Astrocyte (in vitro differentiated cells and primary cell): ENCODE results near the gene MTX1. TPM values are rescaled to one million over a fixed set of nuclear protein-coding genes. Genes with fewer than 3 reads are reported as not detected.
A peak's percentile ranks its signal among the peaks of the same experiment; 100 is the strongest.

ENCODE experiments used
- DNase-seq: peaks from one replicate; pipeline ENCODE4 v3.0.0-alpha.2; 2010; ENCODE audit warnings: low read depth
- FAIRE-seq: peaks from 2 replicates; lab custom pipeline; 2011; peaks lifted over from hg19 to GRCh38; lab: Jason Lieb, UNC
- H2AFZ ChIP-seq: 2 replicates; pipeline ENCODE4 v1.6.0; 2012; ENCODE audit warnings: low read depth, low read length, inconsistent platforms
- H3K27ac ChIP-seq: 2 replicates; pipeline ENCODE4 v1.5.1; 2011; ENCODE audit warnings: low read depth, low read length, inconsistent platforms
- H3K27me3 ChIP-seq: 2 replicates; pipeline ENCODE4 v1.6.0; 2011; ENCODE audit warnings: low read length, inconsistent platforms; ENCODE audit not compliant: insufficient read depth
- H3K36me3 ChIP-seq: 2 replicates; pipeline ENCODE4 v1.5.1; 2011; ENCODE audit warnings: low read length, inconsistent platforms; ENCODE audit not compliant: insufficient read depth
- H3K4me1 ChIP-seq: 2 replicates; pipeline ENCODE4 v1.5.1; 2011; ENCODE audit warnings: low read length, inconsistent platforms; ENCODE audit not compliant: insufficient read depth
- H3K4me2 ChIP-seq: 2 replicates; pipeline ENCODE4 v1.6.0; 2012; ENCODE audit warnings: low read length, inconsistent platforms
- H3K4me3 ChIP-seq: 2 replicates; pipeline ENCODE4 v1.5.1; 2011; ENCODE audit warnings: low read depth, mild to moderate bottlenecking, low read length, inconsistent platforms; ENCODE audit not compliant: insufficient read depth
- H3K79me2 ChIP-seq: 2 replicates; pipeline ENCODE4 v1.6.0; 2012; ENCODE audit warnings: mild to moderate bottlenecking, low read length, inconsistent platforms; ENCODE audit not compliant: insufficient read depth
- H3K9ac ChIP-seq: 2 replicates; pipeline ENCODE4 v1.6.0; 2012; ENCODE audit warnings: mild to moderate bottlenecking, low read length, inconsistent platforms
- H3K9me3 ChIP-seq: 2 replicates; pipeline ENCODE4 v1.5.1; 2012; ENCODE audit warnings: low read depth, mild to moderate bottlenecking, low read length, inconsistent platforms; ENCODE audit not compliant: insufficient read depth
- H4K20me1 ChIP-seq: 2 replicates; pipeline ENCODE4 v1.6.0; 2012; ENCODE audit warnings: low read length, inconsistent platforms; ENCODE audit not compliant: insufficient read depth
- H3K27ac Mint-ChIP-seq: one replicate; pipeline ENCODE4 v1.8.0; 2021; ENCODE audit warnings: mild to moderate bottlenecking, mixed read lengths; ENCODE audit not compliant: unreplicated experiment
- H3K27me3 Mint-ChIP-seq: one replicate; pipeline ENCODE4 v1.8.0; 2021; ENCODE audit warnings: low read depth, mixed read lengths; ENCODE audit not compliant: unreplicated experiment
- H3K36me3 Mint-ChIP-seq: one replicate; pipeline ENCODE4 v1.8.0; 2021; ENCODE audit warnings: low read depth, mixed read lengths; ENCODE audit not compliant: unreplicated experiment
- H3K4me1 Mint-ChIP-seq: one replicate; pipeline ENCODE4 v1.8.0; 2021; ENCODE audit warnings: low read depth, mixed read lengths; ENCODE audit not compliant: unreplicated experiment
- H3K4me3 Mint-ChIP-seq: one replicate; pipeline ENCODE4 v1.8.0; 2021; ENCODE audit warnings: mild to moderate bottlenecking, moderate library complexity, mixed read lengths; ENCODE audit not compliant: unreplicated experiment
- H3K9me3 Mint-ChIP-seq: one replicate; pipeline ENCODE4 v1.8.0; 2021; ENCODE audit warnings: mild to moderate bottlenecking, mixed read lengths; ENCODE audit not compliant: unreplicated experiment
- CTCF ChIP-seq: IDR thresholded peaks from 2 replicates; pipeline ENCODE4 v1.5.1; 2011; ENCODE audit warnings: low read depth, mild to moderate bottlenecking, inconsistent platforms, low read length, moderate library complexity; ENCODE audit not compliant: insufficient read depth
- EZH2 ChIP-seq: IDR thresholded peaks from 2 replicates; pipeline ENCODE4 v1.6.1; 2012; ENCODE audit warnings: mild to moderate bottlenecking, low read length, inconsistent platforms; ENCODE audit not compliant: insufficient read depth
- total RNA-seq: library from RNA; stranded (reverse); gene quantifications from 2 replicates; pipeline ENCODE4 v1.2.1, GENCODE V29; 2021

Gene MTX1
- total RNA-seq, 1 donor from 2014 or later: 41.8 TPM

DNA sequence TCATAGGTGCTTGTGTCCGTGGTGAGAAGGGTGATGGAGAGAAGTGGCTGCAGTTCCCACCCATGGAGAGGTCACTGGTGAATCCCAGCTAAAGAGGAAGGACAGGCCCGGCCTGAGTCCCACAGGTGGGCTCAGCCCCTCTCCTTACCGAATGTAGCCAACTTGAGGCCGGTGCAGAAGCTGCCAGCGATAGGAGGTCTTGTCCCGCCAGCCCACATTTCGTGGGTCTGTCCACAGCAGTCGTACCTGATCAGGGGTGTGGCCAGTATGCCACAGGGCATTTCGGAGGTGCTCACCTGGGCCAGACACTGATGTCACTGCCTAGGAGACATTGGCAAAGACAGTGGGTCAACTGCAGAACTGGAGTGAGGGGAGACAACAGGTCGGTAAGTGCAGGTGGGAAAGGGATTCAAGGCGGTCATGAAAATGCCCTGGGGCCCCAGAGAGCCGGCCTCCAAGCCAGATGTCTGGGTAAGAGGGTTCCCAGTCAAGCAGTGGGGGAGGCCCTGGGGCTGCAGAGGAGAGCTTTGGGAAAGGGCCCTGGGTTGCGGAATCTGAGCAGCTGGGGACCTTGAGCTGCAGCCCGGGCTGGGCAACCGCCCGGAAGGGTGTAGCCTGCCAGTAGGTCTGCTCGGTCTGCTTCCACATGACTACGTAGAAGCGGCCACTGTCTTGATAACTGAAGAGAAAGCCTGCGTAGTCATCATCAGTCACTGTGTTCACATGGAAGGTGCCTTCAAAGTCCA lies 11.4 kb upstream of the MTX1 start:
- Histone ChIP-seq H3K27me3 (no peaks in the 10 kb centered on the region), H3K4me2 (peak overlapping the region; percentile 94), H3K9me3 (no peaks in the 10 kb centered on the region), H3K27ac (no peak overlapping the region), H3K36me3 (peaks cover 5% of the 10 kb centered on the region), H3K9ac (no peak overlapping the region), H3K4me3 (no peak overlapping the region), H4K20me1 (peaks cover 22% of the 10 kb centered on the region), H3K4me1 (peaks cover 30% of the 10 kb centered on the region), H3K79me2 (peaks cover 18% of the 10 kb centered on the region), H2AFZ (no peak overlapping the region)
- peaks cover 20% of the 10 kb centered on the region for H3K4me1 Mint-ChIP-seq
- peak overlapping the region; percentile 87 for H3K27ac Mint-ChIP-seq
- H3K36me3 Mint-ChIP-seq: peaks cover 28% of the 10 kb centered on the region
- peaks cover 2% of the 10 kb centered on the region for H3K9me3 Mint-ChIP-seq
- FAIRE-seq: no peak
- no peaks in the 10 kb centered on the region for H3K27me3 Mint-ChIP-seq
- no peak for DNase-seq
- no peak for TF ChIP-seq EZH2
- no peak for TF ChIP-seq CTCF
- peak overlapping the region; percentile 73 for H3K4me3 Mint-ChIP-seq

- H3K4me1 Mint-ChIP-seq: peaks cover 20% of the 10 kb centered on the region
- H3K9me3 Mint-ChIP-seq: peaks cover 2% of the 10 kb centered on the region
- Histone ChIP-seq H2AFZ (no peak overlapping the region), H4K20me1 (peaks cover 30% of the 10 kb centered on the region), H3K9me3 (no peaks in the 10 kb centered on the region), H3K36me3 (peaks cover 5% of the 10 kb centered on the region), H3K4me1 (peaks cover 29% of the 10 kb centered on the region), H3K9ac (no peak overlapping the region), H3K27me3 (no peaks in the 10 kb centered on the region), H3K79me2 (peaks cover 18% of the 10 kb centered on the region), H3K4me3 (no peak overlapping the region), H3K4me2 (no peak overlapping the region), H3K27ac (no peak overlapping the region)
- H3K27ac Mint-ChIP-seq: no peak overlapping the region
- no peak for DNase-seq
- FAIRE-seq: no peak
- no peak overlapping the region for H3K4me3 Mint-ChIP-seq
- no peaks in the 10 kb centered on the region for H3K27me3 Mint-ChIP-seq
- H3K36me3 Mint-ChIP-seq: peaks cover 31% of the 10 kb centered on the region
- TF ChIP-seq CTCF (no peak), EZH2 (no peak)
These were observed 10.5 kb upstream of the MTX1 start for GRCh38 chr1:155197901-155198546.

GRCh38 chr1:155198547-155198906 lies 10.0 kb upstream of the MTX1 start:
- H4K20me1 ChIP-seq: peaks cover 30% of the 10 kb centered on the region
- no peak for FAIRE-seq
- no peaks in the 10 kb centered on the region for H3K27me3 Mint-ChIP-seq
- no peak overlapping the region for H3K27ac ChIP-seq
- H3K4me3 ChIP-seq: no peak overlapping the region
- H3K27ac Mint-ChIP-seq: no peak overlapping the region
- H3K4me3 Mint-ChIP-seq: no peak overlapping the region
- no peaks in the 10 kb centered on the region for H3K27me3 ChIP-seq
- peaks cover 5% of the 10 kb centered on the region for H3K36me3 ChIP-seq
- TF ChIP-seq CTCF (no peak), EZH2 (no peak)
- H3K4me1 Mint-ChIP-seq: peaks cover 22% of the 10 kb centered on the region
- DNase-seq: no peak
- peaks cover 34% of the 10 kb centered on the region for H3K36me3 Mint-ChIP-seq
- peaks cover 18% of the 10 kb centered on the region for H3K79me2 ChIP-seq
- H3K4me2 ChIP-seq: no peak overlapping the region
- no peak overlapping the region for H3K9ac ChIP-seq
- no peak overlapping the region for H2AFZ ChIP-seq
- H3K9me3 Mint-ChIP-seq: peaks cover 2% of the 10 kb centered on the region
- H3K9me3 ChIP-seq: no peaks in the 10 kb centered on the region
- peaks cover 25% of the 10 kb centered on the region for H3K4me1 ChIP-seq
